ENCODE measurements around the gene CAND2. TPM values are rescaled to one million over a fixed set of nuclear protein-coding genes. Genes with fewer than 3 reads are reported as not detected.
"Not testable (repeated sequence)": the region's sequence is repeated elsewhere in the genome, so short reads cannot be mapped to it uniquely, and the experiment has no call there.

Gene CAND2
- total RNA-seq, 1 donor from 2014 or later, result 76.2 TPM

DNA sequence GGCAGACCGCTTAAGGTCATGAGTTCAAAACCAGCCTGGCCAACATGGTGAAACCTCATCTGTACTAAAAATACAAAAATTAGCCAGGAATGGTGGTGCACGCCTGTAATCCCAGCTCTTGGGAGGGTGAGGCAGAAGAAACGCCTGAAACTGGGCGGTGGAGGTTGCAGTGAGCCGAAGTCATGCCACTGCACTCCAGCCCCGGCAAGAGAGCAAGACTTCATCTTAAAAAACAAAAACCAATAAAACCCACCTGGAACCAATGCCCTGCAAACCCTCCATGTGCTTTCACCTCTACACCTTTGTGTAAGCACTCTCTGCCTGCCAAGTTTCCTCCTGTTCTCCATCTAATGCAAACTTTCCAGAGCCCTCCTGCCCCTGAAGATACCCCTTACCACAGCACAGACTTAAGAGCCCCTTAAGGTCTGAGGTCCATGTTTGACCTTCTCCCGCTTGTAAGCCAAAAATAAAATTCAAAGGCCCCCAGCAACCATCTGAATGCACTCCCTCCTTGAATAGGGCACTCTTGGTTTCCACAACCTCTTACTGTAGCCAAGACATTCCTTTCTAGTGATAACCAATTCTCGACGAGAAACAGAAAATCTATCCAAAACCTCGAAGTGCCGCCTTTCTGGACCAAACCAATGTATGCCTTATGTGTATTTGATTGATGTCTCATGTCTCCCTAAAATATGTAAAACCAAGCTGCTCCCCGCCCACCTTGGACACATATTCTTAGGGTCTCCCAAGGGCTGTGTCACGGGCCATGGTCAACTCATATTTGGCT is 41.9 kb downstream of the CAND2 start:
- H3K27me3 ChIP-seq (ENCODE audit: low read depth), result no peaks in the 10 kb centered on the region
- DNase-seq, result no peak
- no peaks in the 10 kb centered on the region for H3K9me3 ChIP-seq (replicated peaks)
- intact Hi-C loops (cut with micrococcal nuclease), result no loop called here
- peaks cover 63% of the 10 kb centered on the region for H3K36me3 ChIP-seq
- H3K4me3 ChIP-seq, result no peak overlapping the region
- TF ChIP-seq, protein P1, sequence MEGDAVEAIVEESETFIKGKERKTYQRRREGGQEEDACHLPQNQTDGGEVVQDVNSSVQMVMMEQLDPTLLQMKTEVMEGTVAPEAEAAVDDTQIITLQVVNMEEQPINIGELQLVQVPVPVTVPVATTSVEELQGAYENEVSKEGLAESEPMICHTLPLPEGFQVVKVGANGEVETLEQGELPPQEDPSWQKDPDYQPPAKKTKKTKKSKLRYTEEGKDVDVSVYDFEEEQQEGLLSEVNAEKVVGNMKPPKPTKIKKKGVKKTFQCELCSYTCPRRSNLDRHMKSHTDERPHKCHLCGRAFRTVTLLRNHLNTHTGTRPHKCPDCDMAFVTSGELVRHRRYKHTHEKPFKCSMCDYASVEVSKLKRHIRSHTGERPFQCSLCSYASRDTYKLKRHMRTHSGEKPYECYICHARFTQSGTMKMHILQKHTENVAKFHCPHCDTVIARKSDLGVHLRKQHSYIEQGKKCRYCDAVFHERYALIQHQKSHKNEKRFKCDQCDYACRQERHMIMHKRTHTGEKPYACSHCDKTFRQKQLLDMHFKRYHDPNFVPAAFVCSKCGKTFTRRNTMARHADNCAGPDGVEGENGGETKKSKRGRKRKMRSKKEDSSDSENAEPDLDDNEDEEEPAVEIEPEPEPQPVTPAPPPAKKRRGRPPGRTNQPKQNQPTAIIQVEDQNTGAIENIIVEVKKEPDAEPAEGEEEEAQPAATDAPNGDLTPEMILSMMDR (IDR thresholded peaks at IDR 0.05; ENCODE audit: borderline replicate concordance), result no peak
- peaks cover 48% of the 10 kb centered on the region for H3K4me1 ChIP-seq
- no peak overlapping the region for H3K27ac ChIP-seq (replicated peaks)

DNA sequence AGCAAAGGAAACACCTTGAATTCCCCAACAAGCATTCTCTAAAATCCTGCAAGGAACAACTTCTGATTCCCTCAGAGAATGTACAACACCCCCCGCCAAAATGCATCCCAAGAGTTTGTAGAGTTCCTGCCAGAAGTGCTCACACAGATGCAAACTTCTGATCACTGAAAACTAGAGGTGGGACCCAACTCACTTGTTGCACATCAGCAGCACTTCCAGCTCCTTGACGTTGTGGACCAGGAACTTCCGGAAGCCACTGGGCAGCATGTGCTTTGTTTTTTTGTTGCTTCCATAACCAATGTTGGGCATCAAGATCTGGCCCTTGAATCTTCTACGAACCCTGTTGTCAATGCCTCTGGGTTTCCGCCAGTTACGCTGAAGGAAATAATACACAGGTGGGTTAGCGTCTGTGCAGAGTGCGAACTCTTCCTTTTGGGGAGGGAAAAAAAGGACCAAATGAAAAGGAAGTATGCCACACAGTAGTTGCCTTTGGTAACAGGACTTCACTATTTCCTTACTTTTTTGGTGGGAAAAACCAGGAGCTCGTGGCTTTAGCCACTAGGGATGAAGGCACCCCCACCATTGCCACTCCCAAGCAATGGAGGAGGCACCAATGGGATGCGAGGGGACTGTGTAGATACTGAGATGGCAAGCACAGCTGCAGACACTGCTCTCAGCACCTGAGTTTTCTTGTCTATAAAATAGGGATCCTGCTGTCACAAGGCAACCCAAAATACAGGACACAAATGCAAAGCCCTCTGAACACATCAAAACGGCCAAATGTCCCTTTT is 42.9 kb downstream of the CAND2 start:
- Histone ChIP-seq H3K27ac (replicated peaks) (no peak overlapping the region), H3K4me3 (peak overlapping the region; percentile 80), H3K4me1 (peaks cover 48% of the 10 kb centered on the region), H3K36me3 (peaks cover 53% of the 10 kb centered on the region), H3K27me3 (ENCODE audit: low read depth) (no peaks in the 10 kb centered on the region), H3K9me3 (replicated peaks) (no peaks in the 10 kb centered on the region)
- intact Hi-C loops (cut with micrococcal nuclease), result no loop called here
- no peak for DNase-seq
- TF ChIP-seq, protein P1 (IDR thresholded peaks at IDR 0.05; ENCODE audit: borderline replicate concordance), result no peak

DNA sequence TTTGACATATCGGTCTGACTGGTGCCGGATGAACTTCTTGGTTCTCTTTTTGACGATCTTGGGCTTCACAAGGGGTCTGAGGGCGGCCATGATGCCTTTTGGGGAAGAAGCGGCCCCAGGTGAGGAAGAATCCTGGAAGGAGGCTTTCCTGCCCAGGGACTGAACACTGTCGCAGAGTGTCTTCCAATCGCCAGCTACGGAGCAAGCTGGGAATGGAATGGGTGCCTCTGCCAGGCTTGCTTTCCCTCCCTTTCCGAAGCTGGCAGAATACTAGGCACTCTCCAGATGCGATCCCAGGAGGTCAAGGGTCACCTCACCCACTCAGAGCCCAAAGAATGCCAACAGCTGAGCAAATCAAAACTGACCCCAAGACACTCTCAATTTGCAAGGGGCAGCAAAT is 43.7 kb downstream of the CAND2 start:
- H3K27ac ChIP-seq (replicated peaks), result peak overlapping the region; percentile 94
- H3K4me3 ChIP-seq, result peak overlapping the region; percentile 80
- DNase-seq; H3K9me3 ChIP-seq (replicated peaks); intact Hi-C loops (cut with micrococcal nuclease); H3K27me3 ChIP-seq (ENCODE audit: low read depth): not testable (repeated sequence)
- H3K36me3 ChIP-seq, result peaks cover 45% of the 10 kb centered on the region
- H3K4me1 ChIP-seq, result peaks cover 48% of the 10 kb centered on the region

DNA sequence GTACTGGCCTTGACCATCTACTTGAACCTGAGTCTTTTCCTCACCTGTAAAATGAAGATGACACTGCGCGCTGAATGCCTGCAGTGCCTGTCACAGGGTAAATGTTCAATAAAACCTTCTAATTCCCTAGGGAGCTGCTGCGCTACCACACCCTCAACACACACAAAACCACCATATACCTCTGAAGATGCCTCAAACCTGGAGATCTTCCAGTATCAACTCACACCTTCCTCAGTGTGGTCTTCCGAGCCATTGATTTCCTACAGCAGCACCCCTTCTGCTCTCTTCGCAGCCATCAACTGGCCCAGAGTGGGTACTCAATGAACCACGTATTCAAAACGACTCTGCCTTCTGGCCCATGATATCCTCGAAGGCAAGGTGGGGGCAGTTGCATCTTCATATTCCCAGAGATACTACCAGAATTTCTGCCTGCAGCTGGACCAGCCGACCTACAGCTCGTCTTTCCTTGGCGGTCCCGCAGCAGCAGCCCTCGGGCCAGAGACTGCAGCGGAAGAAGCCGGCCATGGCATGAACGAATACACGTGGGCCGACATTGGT is 44.2 kb downstream of the CAND2 start:
- peak overlapping the region; percentile 94 for H3K27ac ChIP-seq (replicated peaks)
- H3K27me3 ChIP-seq (ENCODE audit: low read depth), result no peaks in the 10 kb centered on the region
- peaks cover 48% of the 10 kb centered on the region for H3K4me1 ChIP-seq
- H3K9me3 ChIP-seq (replicated peaks), result no peaks in the 10 kb centered on the region
- no peak for DNase-seq
- peak overlapping the region; percentile 80 for H3K4me3 ChIP-seq
- TF ChIP-seq, protein P1 (IDR thresholded peaks at IDR 0.05; ENCODE audit: borderline replicate concordance), result no peak
- intact Hi-C loops (cut with micrococcal nuclease), result no loop called here
- peaks cover 40% of the 10 kb centered on the region for H3K36me3 ChIP-seq

DNA sequence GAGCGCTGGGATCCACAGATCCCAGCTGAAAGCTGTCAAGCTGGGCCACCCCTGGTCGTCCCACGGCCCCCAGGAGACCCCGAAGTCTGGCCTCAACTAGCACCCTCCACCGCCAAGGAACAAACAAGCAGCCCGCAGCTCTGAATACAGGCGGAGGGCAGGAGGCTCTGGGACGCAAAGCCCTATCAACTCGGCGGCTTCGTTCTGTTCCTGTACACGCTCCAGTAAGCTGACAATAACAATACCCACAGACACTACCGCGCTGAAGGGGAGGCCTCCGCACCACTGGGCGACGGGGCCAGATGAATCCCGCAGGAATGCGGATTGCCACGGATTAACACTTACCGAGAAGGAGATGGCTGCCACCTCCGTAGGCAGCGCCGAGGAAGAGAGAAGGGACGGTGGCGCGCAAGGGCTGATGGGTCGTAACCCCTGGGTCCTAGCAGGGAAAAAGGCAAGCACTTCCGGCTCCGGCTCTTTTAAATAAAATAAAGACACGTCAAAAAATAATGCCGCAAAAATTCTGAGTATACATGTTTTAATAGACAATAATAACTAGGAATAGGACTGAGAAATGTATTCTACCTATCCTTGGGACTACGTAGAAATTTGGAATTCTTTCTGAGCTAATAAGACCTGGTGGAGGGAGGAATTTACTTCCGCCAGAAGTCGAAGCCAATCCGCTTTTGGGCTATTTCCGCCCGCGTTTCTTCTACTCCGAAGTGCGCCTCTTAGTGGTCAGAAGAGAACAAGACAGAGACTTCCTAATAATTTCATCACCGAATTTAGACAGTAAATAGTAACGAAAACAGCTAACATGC is 44.9 kb downstream of the CAND2 start, which contains the start of gene RPL32:
Gene RPL32 (minus strand): TSS at position 417 of the 821 bp plus-strand sequence. CDS start 1,328 bp downstream, outside the sequence.
- Histone ChIP-seq H3K4me1 (peaks cover 47% of the 10 kb centered on the region), H3K27ac (replicated peaks) (peak within 1 kb of the TSS; percentile 94), H3K4me3 (peak within 1 kb of the TSS; percentile 80), H3K36me3 (peaks cover 33% of the 10 kb centered on the region), H3K9me3 (replicated peaks) (no peaks in the 10 kb centered on the region), H3K27me3 (ENCODE audit: low read depth) (no peaks in the 10 kb centered on the region)
- peak; percentile 89 for DNase-seq
- TF ChIP-seq, protein P1 (IDR thresholded peaks at IDR 0.05; ENCODE audit: borderline replicate concordance), result peak; percentile 88
- intact Hi-C loops (cut with micrococcal nuclease), result no loop called here

All from left ventricle myocardium inferior (tissue), 1 donor.